ENCODE data around the gene DPYSL4.

GRCh38 chr10:132164761-132165278 lies 21.9 kb upstream of the DPYSL4 start:
- TF ChIP-seq EZH2phosphoT487 (IDR thresholded peaks at IDR 0.05; ENCODE audit: low read depth, severe bottlenecking, unreplicated experiment) (no peak), CTCF (IDR thresholded peaks at IDR 0.05; ENCODE audit: poor library complexity) (no peak)

Measured in hepatocyte (in vitro differentiated cells).